Measurements from ENCODE around the gene PCSK1.
"Not testable (repeated sequence)": the region's sequence is repeated elsewhere in the genome, so short reads cannot be mapped to it uniquely, and the experiment has no call there.

Gene PCSK1

GRCh38 chr5:96379896-96380295, 53.2 kb downstream of the PCSK1 start:
- no peak for DNase-seq (ENCODE audit: low read depth)
- H3K4me3 ChIP-seq (ENCODE audit: low read depth, low read length) = no peak overlapping the region
- no peak for TF ChIP-seq CTCF (IDR thresholded peaks at IDR 0.05; ENCODE audit: low read depth, low read length, missing control alignments)

- no peak overlapping the region for H3K4me3 ChIP-seq (ENCODE audit: low read depth, low read length)
- TF ChIP-seq CTCF (IDR thresholded peaks at IDR 0.05; ENCODE audit: low read depth, low read length, missing control alignments) = no peak
- no peak for DNase-seq (ENCODE audit: low read depth)
These were observed 55.5 kb downstream of the PCSK1 start for GRCh38 chr5:96377597-96377996.

GRCh38 chr5:96377167-96377566, 55.9 kb downstream of the PCSK1 start:
- TF ChIP-seq CTCF (IDR thresholded peaks at IDR 0.05; ENCODE audit: low read depth, low read length, missing control alignments) = no peak
- H3K4me3 ChIP-seq (ENCODE audit: low read depth, low read length) = no peak overlapping the region
- no peak for DNase-seq (ENCODE audit: low read depth)

GRCh38 chr5:96374653-96375052, 58.4 kb downstream of the PCSK1 start:
- H3K4me3 ChIP-seq (ENCODE audit: low read depth, low read length) = no peak overlapping the region
- no peak for TF ChIP-seq CTCF (IDR thresholded peaks at IDR 0.05; ENCODE audit: low read depth, low read length, missing control alignments)
- DNase-seq (ENCODE audit: low read depth) = no peak

GRCh38 chr5:96373381-96373733, 59.7 kb downstream of the PCSK1 start:
- TF ChIP-seq CTCF (IDR thresholded peaks at IDR 0.05; ENCODE audit: low read depth, low read length, missing control alignments) = no peak
- no peak overlapping the region for H3K4me3 ChIP-seq (ENCODE audit: low read depth, low read length)
- no peak for DNase-seq (ENCODE audit: low read depth)

- TF ChIP-seq CTCF (IDR thresholded peaks at IDR 0.05; ENCODE audit: low read depth, low read length, missing control alignments) = no peak
- no peak for DNase-seq (ENCODE audit: low read depth)
- H3K4me3 ChIP-seq (ENCODE audit: low read depth, low read length) = no peak overlapping the region
These were observed 60.2 kb downstream of the PCSK1 start for GRCh38 chr5:96372726-96373380.

- no peak for TF ChIP-seq CTCF (IDR thresholded peaks at IDR 0.05; ENCODE audit: low read depth, low read length, missing control alignments)
- DNase-seq (ENCODE audit: low read depth) = no peak
- H3K4me3 ChIP-seq (ENCODE audit: low read depth, low read length) = no peak overlapping the region
These were observed 62.1 kb downstream of the PCSK1 start for GRCh38 chr5:96370976-96371375.

GRCh38 chr5:96367337-96367736, 65.7 kb downstream of the PCSK1 start:
- DNase-seq (ENCODE audit: low read depth); H3K4me3 ChIP-seq (ENCODE audit: low read depth, low read length): not testable (repeated sequence)

Measured in GM12864 (cell line).